ENCODE data around the gene XPNPEP2. TPM values are rescaled to one million over a fixed set of nuclear protein-coding genes. Genes with fewer than 3 reads are reported as not detected.

XPNPEP2 gene
- total RNA-seq, 2 donors from 2014 or later: 0.52 to 5.6 TPM

DNA sequence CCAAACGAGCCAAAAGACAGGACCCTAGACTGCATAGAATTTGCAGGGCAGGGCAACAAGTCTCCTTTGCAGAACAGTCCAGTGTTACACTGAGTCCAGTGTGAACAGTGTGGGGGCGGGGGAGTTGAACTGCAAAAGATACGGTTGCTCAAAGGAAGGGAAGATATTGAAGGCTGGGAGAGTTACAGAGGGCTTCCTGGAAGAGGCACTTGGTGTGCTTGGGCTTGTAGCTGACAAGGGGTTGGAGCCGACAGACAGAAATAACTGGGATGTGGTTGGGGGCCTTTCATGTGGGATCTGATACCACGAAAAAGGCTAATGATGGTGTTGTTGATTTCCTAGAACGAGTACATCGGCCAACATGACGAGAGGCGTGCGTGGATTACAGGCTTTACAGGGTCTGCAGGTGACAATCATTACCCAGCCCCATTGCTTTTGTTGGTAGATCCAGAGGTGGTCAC is 6.1 kb downstream of the XPNPEP2 start:
- TF ChIP-seq, protein P1, sequence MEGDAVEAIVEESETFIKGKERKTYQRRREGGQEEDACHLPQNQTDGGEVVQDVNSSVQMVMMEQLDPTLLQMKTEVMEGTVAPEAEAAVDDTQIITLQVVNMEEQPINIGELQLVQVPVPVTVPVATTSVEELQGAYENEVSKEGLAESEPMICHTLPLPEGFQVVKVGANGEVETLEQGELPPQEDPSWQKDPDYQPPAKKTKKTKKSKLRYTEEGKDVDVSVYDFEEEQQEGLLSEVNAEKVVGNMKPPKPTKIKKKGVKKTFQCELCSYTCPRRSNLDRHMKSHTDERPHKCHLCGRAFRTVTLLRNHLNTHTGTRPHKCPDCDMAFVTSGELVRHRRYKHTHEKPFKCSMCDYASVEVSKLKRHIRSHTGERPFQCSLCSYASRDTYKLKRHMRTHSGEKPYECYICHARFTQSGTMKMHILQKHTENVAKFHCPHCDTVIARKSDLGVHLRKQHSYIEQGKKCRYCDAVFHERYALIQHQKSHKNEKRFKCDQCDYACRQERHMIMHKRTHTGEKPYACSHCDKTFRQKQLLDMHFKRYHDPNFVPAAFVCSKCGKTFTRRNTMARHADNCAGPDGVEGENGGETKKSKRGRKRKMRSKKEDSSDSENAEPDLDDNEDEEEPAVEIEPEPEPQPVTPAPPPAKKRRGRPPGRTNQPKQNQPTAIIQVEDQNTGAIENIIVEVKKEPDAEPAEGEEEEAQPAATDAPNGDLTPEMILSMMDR (IDR thresholded peaks at IDR 0.05): no peak
- TF ChIP-seq POLR2A (IDR thresholded peaks at IDR 0.05): no peak
- 72 to 78% methylated on average over 10 of the region's 10 CpGs for WGBS, 2 donors
- Histone ChIP-seq H3K36me3 (replicated peaks in 1 of 2; ENCODE audit: insufficient read depth in 1 of 2, low read depth in 2 of 2) (no peaks in the 10 kb centered on the region), H3K4me1 (no peaks in the 10 kb centered on the region), H3K27ac (no peak overlapping the region), H3K27me3 (no peaks in the 10 kb centered on the region), H3K9me3 (no peaks in the 10 kb centered on the region), H3K4me3 (no peak overlapping the region)
- DNase-seq: no peak
- no peak for ATAC-seq
- intact Hi-C loops (cut with DNase I): no loop called here

DNA sequence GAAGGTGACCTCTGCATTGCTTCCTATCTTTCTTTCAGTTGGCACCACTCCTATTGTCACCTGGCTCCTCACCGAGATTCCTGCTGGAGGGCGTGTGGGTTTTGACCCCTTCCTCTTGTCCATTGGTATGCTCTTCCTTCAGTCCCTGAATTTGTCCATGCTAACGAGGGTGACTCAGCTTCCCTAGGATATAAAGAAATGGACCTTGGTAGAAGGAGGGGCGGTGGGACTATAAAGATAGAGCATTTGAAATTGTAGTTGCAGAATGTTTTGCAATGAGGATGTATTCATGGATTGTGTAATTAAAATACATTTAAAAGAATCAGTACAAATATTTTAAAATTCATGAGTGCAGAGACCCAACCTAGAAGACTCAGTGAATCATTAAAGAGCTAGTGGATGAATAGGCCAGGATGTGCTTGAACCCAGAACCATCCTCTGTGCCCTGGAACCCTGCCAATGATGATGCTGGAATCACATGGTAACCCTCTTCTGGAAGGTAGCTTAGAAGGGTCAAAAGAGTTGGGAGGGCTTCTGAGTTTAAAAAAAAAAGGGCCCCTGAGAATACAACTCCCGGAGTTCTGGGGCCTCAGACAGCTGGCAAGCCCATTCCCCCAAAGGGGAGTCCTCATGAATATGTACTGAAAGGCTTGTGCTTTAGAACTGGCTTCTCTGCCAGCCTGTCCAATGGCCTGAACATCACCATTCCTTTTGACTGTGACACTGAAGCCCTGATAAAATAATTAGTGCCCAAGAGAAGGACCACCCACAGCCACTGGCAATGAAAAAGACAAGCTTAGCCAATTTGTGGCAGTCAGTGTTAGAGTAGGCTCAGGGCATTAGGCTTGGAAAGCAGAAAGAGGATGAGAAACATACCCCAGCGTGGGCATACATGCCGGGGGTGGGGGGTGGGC is 8.0 kb downstream of the XPNPEP2 start:
- no peak overlapping the region for H3K27ac ChIP-seq

DNA sequence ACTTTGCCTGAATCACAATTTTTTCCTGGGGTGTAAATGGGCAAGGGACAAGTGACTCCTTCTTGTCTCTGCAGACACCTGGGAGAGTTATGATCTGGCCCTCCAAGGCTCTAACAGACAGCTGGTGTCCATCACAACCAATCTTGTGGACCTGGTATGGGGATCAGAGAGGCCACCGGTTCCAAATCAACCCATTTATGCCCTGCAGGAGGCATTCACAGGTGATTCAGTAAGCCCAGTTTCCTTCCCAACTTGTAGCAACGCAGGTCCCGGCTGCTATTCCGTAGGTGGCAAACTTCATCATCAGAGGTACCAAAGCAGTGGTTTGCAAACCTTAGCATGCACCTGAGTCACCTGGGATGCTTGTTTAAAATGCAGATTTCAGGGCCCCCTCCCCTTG is 8.8 kb downstream of the XPNPEP2 start:
- ATAC-seq: no peak
- no peaks in the 10 kb centered on the region for H3K36me3 ChIP-seq (replicated peaks in 1 of 2; ENCODE audit: insufficient read depth in 1 of 2, low read depth in 2 of 2)
- no peaks in the 10 kb centered on the region for H3K9me3 ChIP-seq
- no peaks in the 10 kb centered on the region for H3K4me1 ChIP-seq
- H3K27me3 ChIP-seq: no peaks in the 10 kb centered on the region
- no peak for DNase-seq
- intact Hi-C loops (cut with DNase I): no loop called here
- TF ChIP-seq, protein P1 (IDR thresholded peaks at IDR 0.05): no peak
- TF ChIP-seq POLR2A (IDR thresholded peaks at IDR 0.05): no peak
- no peak overlapping the region for H3K4me3 ChIP-seq
- WGBS, 2 donors: 52 to 95% methylated on average over 3 to 4 of the region's 4 CpGs
- no peak overlapping the region for H3K27ac ChIP-seq

More for the DNA sequence above, 8.0 kb downstream of the XPNPEP2 start:
- intact Hi-C loops (cut with DNase I): no loop called here
- DNase-seq (no peak), ATAC-seq (no peak)
- Histone ChIP-seq H3K27me3 (no peaks in the 10 kb centered on the region), H3K36me3 (replicated peaks in 1 of 2; ENCODE audit: insufficient read depth in 1 of 2, low read depth in 2 of 2) (no peaks in the 10 kb centered on the region), H3K4me3 (no peak overlapping the region), H3K4me1 (no peaks in the 10 kb centered on the region), H3K9me3 (no peaks in the 10 kb centered on the region)
- TF ChIP-seq, protein P1 (IDR thresholded peaks at IDR 0.05): no peak
- whole genome bisulfite sequencing, 2 donors: 76 to 87% methylated on average over 6 to 7 of the region's 7 CpGs

DNA sequence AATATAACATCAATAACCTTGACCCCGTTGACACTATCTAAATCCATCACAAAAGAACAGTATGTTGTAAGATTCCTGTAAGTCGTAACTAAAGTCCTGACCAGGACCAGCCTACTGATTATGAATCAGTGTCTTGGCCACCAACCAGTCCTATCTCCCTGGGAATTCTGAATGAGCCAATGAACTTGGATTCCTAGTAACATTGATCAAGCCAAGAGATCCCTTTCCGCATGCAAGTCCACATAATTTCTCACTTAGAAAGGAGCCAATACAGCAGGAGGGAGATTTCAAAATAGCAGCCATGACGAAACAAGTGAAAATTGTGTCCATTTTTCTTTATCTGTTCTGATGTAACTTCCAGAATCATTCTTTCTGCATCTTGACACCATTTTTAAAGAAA is 9.5 kb downstream of the XPNPEP2 start:
- DNase-seq: no peak
- peak; percentile 52 for ATAC-seq

More for the DNA sequence above, 9.5 kb downstream of the XPNPEP2 start:
- no peaks in the 10 kb centered on the region for H3K9me3 ChIP-seq
- no peaks in the 10 kb centered on the region for H3K27me3 ChIP-seq
- H3K4me3 ChIP-seq: no peak overlapping the region
- TF ChIP-seq POLR2A (IDR thresholded peaks at IDR 0.05): no peak
- TF ChIP-seq, protein P1 (IDR thresholded peaks at IDR 0.05): no peak
- no peaks in the 10 kb centered on the region for H3K36me3 ChIP-seq (replicated peaks in 1 of 2; ENCODE audit: insufficient read depth in 1 of 2, low read depth in 2 of 2)
- no peak overlapping the region for H3K27ac ChIP-seq
- H3K4me1 ChIP-seq: no peaks in the 10 kb centered on the region
- 37 to 40% methylated on average over 2 to 4 of the region's 4 CpGs for WGBS, 2 donors
- intact Hi-C loops (cut with DNase I): no loop called here
